ENCODE data around the gene SYTL3. TPM values are rescaled to one million over a fixed set of nuclear protein-coding genes. Genes with fewer than 3 reads are reported as not detected.

The SYTL3 gene
- total RNA-seq, 1 experiment from 2014 or later: 0.28 TPM

GRCh38 chr6:158735009-158735408, 85.2 kb downstream of the SYTL3 start (continued):
- TF ChIP-seq ATF2 (CRISPR knock-in tag; IDR thresholded peaks at IDR 0.05; ENCODE audit: borderline replicate concordance, low read depth): no peak
- TF ChIP-seq MLX (CRISPR knock-in tag; IDR thresholded peaks at IDR 0.05): no peak
- no peak for TF ChIP-seq PRRX2 (CRISPR knock-in tag; IDR thresholded peaks at IDR 0.05)
- TF ChIP-seq IRF1 (CRISPR knock-in tag; IDR thresholded peaks at IDR 0.05): no peak
- no peak for TF ChIP-seq ESRRA (CRISPR knock-in tag; IDR thresholded peaks at IDR 0.05; ENCODE audit: borderline replicate concordance)
- TF ChIP-seq USF1 (CRISPR knock-in tag; IDR thresholded peaks at IDR 0.05): no peak
- TF ChIP-seq CTCF (IDR thresholded peaks at IDR 0.05): no peak
- no peak for TF ChIP-seq ATF3 (CRISPR knock-in tag; conservative IDR thresholded peaks at IDR 0.05)
- TF ChIP-seq MXD4 (CRISPR knock-in tag; IDR thresholded peaks at IDR 0.05; ENCODE audit: borderline replicate concordance): no peak
- TF ChIP-seq GRHL2 (CRISPR knock-in tag; IDR thresholded peaks at IDR 0.05; ENCODE audit: insufficient replicate concordance, severe bottlenecking): no peak
- no peak for TF ChIP-seq ZNF532 (CRISPR knock-in tag; IDR thresholded peaks at IDR 0.05; ENCODE audit: borderline replicate concordance)

GRCh38 chr6:158737082-158737709, 87.3 kb downstream of the SYTL3 start:
- DNase-seq (ENCODE audit: low spot score): no peak
- H3K36me3 Mint-ChIP-seq: peaks cover 5% of the 10 kb centered on the region
- no peak overlapping the region for H3K27ac Mint-ChIP-seq
- ChIA-PET POLR2A (interaction anchor here (0.7 kb wide), 1 partner anchor 499 kb away, joined by 3 read pairs; no protein-coding TSS in a partner anchor), CTCF (interaction anchor here (3.5 kb wide), 1 partner anchor 19 kb away, joined by 18 read pairs; no protein-coding TSS in a partner anchor)
- no peak overlapping the region for H3K4me3 Mint-ChIP-seq
- no peaks in the 10 kb centered on the region for H3K4me1 Mint-ChIP-seq
- ATAC-seq: no peak
- H3K9me3 Mint-ChIP-seq: peaks cover 28% of the 10 kb centered on the region
- peaks cover 4% of the 10 kb centered on the region; the same call in 1 of the 2 replicates for H3K27me3 Mint-ChIP-seq (ENCODE audit: low read depth)
- TF ChIP-seq ERG (CRISPR knock-in tag; IDR thresholded peaks at IDR 0.05): no peak
- TF ChIP-seq USF2 (CRISPR knock-in tag; IDR thresholded peaks at IDR 0.05): no peak
- TF ChIP-seq ZNF317 (CRISPR knock-in tag; IDR thresholded peaks at IDR 0.05; ENCODE audit: borderline replicate concordance, low read depth): no peak
- no peak for TF ChIP-seq ZBTB43 (CRISPR knock-in tag; IDR thresholded peaks at IDR 0.05)
- no peak for TF ChIP-seq TEAD4 (CRISPR knock-in tag; IDR thresholded peaks at IDR 0.05)
- no peak for TF ChIP-seq IRF1 (CRISPR knock-in tag; IDR thresholded peaks at IDR 0.05)
- TF ChIP-seq RORB (CRISPR knock-in tag; IDR thresholded peaks at IDR 0.05): no peak
- TF ChIP-seq ATF1 (CRISPR knock-in tag; IDR thresholded peaks at IDR 0.05): no peak

Measured in WTC11 (cell line).